GM18870 (cell line): ENCODE data around the gene AFTPH.

Experiments
- ATAC-seq: cut with Tn5 transposase; IDR thresholded peaks from one replicate; pipeline ENCODE4 v1.9.1; 2021; ENCODE audit warnings: moderate library complexity; ENCODE audit not compliant: unreplicated experiment

Gene AFTPH

DNA sequence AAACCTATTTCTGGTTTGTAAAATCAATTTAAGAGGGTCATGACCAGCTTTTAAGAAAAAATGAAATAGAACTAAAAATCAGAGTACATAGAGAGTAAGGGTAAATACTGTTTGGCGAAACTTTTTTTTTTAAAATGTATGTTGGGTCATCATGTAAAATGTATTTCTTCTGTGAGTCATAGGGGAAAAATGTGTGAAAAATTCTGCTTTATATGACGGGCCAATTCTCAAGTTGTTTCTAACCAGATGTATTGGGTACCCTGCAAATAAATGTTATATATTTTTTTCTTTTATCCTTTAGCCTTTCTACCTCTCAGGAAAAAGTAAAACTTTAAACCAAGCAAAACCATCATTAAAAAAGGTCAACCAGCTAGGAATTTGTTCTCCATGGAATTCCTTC lies 13.9 kb downstream of the AFTPH start:
- ATAC-seq: no peak

DNA sequence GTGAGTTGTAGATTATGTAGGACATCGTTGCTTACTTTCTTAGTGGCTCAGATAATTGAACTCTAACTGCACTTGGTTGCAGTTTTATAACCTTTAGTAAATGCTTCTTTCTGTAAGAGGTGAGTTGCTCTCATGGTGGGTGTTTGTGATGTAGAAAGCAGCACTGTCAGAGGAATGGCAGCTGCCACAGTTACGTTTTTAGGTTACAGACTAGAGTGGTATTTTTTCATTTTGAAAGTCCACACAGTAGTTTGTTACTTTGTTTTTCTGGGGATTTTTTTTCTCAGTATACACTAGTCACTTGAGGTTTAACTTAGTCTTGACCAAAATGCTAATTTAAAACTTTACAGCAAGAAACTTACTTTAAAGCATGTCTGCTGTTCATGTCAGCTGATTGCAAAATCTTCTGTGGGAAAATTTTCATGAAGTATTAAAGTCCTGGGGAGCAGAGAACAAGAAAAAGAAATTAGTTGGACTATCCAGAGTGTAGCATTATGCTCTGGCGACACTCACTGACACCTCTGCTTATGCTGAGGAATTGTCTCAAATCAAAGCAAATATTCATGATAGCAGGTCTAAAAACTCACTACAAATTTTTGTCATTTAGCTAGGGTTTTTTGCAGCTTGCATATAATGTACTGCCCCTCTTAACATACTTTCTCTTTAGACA lies 14.8 kb downstream of the AFTPH start:
- peak; percentile 35 for ATAC-seq

DNA sequence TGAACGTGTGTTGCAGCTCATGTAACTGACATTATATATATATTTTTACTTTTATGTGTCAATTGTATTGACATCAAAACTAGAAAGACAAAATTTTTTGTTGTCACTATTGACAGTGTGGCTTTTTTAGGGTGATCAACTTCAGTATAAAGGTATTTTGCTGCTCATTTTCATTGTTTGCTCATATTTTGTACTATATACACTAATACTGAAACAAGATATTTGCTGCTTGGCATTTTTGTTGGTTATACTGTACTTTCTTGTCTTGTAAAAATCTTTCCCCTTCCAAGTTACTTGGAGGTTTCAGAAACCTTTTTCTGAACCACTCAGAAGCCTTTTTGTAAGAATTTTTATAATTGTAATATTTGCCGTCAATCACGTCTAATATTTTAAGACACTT lies 16.5 kb downstream of the AFTPH start:
- no peak for ATAC-seq

DNA sequence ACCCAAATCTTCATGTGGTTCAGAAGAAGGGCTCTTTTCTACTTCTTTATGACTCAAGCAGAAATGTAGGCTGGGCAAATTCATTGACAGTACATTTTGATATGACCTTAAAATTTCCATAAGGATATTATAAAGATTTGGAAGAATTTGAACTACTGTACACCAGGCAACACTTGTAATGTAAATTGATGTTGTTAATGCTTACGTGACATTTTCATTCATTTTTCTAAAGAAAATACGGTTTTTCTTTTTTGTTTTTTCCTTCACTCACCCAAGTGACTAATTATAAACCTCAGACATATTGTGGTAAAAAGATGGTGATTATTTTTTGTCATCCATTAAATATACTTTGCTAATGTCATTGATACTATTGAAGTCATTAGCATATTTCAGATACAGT lies 17.4 kb downstream of the AFTPH start:
- ATAC-seq: no peak

DNA sequence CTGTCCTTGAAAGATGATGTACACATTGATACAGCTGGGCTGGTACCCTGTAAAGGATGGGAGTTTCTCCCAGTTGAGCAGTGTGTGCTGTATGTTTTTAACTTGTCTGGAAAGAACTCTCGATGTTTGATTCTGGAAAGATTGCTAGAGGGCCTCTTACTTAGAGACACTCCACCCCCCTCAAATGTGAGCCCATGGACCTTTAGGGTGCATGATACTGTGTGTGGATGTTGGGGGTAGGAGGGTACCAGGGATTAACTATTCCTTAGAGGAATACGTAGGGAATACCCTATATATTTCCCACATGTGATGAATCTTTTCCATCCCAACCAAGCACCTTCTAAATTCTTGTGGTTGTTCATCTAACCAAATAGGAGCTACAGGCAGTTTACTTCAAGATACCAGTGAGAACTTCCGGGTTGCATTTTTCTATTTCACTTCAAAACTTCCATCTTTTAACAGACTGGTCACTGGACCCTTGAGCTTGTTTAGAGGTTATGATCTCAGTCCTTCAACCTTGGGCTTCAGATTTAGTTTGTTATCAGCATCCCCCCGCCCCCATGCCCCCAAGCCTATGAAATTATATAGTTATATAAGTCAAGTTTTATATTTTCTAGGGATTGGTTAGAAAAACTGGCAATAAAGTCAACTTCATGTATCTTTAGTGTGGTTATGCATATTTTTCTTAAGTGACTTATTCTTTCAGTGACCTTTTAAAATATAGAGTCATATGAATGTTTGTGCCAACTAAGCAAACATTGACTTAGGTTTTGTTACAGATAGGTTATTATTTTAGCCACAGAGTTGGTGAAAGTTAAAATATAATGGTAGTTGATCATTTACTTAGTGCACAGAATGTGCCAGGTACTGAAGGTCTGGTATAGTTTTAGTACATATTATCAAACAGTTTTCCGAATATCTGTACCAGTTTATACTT lies 18.2 kb downstream of the AFTPH start:
- ATAC-seq: no peak

DNA sequence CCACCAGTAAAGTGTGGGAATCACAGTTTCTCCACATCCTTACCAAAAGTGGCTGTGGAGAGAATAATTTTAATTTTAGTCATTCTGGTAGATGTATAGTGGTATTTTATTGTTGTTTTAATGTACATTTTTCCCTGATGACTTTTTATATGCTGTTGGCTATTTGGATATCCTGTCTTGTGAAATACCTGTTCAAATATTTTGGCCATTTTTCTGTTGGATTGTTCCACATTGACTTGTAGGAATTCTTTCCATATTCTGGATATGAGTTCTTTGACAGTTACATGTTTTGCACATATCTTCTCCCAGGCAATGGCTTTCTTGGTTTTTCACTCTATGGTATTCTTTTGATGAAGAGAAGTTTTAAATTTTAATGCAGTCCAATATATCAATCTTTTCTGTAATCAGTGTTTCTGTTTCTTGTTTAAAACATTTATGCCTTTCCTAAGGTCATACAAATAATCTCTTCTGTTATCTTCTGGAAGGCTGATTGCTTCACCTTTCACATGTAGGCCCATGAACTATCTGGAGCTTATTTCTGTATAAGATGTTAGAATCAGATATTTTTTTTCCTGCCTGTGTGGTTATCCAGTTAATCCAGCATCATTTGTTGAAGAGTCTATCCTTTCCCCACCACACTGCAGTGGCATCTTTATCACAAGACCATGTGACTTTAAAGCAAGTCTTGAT lies 19.0 kb downstream of the AFTPH start:
- ATAC-seq: no peak

DNA sequence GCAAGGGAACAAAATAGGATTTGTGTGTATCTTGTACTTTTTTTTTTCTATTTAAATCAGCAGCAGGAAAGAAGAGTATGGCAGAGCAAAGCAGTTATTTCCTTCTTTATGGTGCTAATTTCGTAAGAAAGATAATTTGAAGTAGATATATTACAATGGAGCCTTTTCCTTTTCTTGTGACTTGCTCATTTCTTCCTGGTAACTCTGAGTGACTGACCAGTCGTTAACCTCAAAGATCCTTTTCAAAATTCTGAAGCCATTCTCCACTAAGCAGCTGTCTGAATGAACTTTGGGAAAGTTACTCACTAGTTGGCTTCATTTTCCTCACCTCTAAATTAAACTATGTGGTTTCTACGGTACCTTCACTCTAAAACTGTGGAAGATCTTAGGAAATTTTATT lies 24.6 kb downstream of the AFTPH start:
- no peak for ATAC-seq

DNA sequence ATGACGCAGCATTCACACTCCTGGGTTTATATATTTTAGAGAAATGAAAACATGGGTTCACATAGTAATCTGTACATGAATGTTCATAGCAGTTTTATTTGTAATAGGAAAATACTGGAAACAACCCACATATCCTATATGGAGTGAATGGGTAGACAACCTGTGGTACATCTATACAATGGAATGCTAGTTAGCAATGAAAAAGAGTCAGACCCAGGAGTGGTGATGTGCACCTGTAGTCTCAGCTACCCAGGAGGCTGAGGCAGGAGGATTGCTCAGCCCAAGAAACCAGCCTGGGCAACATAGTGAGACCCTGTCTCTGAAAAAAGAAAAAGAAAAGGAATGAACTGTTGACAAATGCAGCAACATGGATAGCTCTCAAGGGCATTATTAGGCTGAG lies 25.9 kb downstream of the AFTPH start:
- no peak for ATAC-seq

DNA sequence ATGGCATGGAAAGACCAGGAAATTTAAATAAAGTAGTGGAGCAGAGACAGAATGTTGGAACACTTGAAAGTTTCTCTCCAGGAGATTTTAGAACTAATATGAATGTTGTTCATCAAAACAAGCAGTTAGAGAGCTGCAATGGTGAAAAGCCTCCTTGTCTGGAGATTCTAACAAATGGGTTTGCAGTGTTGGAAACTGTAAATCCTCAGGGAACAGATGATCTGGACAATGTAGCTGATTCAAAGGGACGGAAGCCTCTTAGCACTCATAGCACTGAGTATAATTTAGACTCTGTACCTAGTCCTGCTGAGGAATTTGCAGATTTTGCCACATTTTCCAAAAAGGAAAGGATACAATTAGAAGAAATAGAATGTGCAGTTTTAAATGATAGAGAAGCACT lies 27.7 kb downstream of the AFTPH start:
- ATAC-seq: no peak

DNA sequence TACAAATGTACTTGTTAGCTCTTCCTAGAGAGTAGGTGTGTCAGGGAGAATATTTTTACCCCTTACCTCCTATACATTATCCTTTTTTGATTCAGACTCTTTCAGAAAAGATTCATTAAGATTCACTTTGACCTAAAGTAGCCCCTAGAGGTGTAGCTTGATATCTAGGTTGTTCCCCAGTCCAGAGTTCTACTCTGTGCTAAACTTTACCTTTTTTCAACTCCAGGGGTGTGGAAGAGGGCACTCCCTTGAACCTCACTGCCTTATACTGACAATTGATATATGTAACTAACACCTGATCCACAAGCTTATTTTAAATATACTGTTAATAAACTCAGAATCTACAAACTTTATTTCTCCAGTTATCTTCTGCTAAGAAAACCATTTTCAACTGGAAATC lies 30.0 kb downstream of the AFTPH start:
- no peak for ATAC-seq

DNA sequence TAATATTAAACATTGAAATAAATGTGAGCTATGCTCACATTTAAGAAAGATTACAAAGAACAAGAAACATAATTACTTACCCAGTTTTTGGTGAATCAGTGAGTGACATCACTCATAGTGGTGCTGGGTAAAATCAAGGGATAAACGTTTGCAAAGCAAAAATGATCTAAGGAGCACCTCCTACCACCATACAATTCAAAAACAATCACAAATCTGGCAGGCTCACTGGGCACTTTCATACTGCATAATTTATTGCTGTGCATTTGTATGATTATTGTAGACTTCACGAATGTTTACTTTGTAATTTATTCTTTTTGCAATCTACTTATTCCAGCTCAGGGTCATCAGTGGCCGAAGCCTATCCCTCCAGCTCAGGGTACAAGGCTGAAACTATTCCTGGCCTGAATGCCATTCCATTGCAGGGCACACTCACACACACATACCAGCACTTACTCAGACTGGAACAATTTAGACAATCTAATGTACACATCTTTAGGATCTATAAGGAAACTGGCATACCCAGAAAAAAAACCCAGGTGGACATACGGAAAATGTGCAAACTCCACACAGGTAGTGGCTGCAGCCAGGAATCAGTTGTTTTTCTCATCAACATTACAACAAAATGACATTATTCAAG lies 34.4 kb downstream of the AFTPH start:
- ATAC-seq: no peak

DNA sequence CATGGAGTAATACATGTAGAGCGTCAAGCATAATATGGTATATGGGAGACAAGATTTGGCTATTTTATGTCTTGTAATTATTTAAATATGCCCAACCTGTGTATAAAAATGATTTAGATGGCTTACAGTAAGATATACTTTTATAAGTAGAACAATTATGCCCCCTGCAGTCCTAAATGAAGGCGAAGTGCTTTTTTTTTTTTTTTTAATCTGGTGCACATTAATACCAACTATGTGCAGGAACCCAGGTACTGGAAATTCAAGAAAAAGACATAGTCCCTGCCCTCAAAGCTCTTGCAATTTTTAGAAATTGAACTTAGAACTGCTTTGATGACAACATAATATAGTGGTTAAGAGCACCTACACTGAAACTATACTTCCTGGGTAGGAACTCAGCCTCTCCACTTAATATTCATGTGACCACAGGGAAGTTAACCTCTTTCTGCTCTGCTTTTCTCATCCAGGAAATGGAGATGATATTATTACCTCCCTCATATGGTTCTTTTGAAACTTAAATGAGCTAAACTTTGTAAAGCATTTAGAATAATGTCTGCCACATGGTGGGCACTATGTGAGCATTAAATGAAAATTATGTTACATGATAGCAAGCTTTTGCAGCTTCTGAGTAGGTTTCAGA lies 38.1 kb downstream of the AFTPH start:
- ATAC-seq: no peak

DNA sequence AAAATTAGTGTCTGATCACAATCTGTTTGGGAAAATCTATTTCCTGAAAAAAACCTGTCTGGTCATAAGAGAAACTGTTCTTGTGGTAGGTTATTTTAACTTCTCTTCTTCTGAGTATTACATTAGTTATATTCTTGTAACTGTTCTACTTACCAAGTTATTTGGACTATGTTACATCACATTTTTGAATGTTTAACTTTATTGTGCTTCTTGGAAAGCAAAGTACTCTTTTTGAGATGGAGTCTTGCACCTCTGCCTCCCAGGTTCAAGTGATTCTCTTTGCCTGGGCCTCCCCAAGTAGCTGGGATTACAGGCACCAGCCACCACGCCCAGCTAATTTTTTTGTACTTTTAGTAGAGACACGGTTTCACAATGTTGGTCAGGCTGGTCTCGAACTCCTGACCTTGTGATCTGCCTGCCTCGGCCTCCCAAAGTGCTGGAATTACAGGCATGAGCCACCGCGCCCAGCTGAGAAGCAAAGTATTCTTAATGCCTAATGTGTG lies 39.4 kb downstream of the AFTPH start:
- ATAC-seq: no peak

DNA sequence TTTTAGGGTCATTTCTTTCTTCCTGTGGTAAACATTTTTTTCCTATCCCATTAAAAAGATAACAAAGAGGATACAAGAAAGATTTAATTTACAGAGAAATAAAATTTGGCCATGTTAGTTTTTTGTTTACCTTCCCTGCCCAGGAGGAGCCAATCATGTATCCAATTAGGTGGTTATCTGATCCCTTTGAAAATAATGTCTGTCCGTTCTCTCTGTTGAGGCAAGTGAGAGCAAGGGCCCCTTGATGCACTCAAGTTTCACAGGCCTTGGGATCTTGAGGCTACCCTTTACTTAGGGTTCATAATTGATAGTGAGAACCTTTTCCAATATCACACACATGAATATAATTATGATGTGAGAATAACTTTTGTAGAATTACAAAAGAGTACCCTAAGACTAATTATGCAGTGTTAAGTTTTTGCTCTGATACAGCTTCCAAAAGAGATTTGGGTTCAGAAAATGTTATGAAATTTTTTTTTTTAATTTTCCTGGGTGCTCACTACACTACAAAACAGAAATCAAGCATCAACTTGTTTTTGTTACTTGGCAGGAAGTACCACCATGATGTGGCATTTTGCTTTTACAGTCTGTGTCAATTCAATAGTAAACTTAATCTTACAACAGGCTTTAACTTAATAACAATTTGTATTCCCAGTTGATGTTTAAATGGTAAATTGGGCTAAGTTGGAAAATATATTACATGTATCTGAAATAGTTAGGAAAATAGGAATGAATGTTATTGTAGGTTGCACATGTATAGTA lies 42.0 kb downstream of the AFTPH start:
- ATAC-seq: no peak

DNA sequence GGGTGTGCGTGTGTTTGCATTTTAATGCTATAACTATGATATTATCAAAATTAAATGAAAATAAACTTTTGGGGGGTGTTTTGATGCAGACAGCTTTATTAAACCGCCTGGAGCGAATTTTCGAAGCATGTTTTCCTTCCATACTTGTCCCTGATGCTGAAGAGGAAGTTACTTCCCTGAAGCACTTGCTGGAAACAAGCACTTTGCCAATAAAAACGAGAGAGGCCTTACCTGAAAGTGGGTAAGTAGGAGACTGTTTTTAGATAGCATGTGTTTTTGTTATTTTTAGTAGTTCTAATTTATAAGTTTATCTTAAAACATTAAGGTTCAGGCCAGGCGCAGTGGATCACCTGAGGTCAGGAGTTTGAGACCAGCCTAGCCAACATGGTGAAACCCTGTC lies 43.3 kb downstream of the AFTPH start:
- no peak for ATAC-seq

DNA sequence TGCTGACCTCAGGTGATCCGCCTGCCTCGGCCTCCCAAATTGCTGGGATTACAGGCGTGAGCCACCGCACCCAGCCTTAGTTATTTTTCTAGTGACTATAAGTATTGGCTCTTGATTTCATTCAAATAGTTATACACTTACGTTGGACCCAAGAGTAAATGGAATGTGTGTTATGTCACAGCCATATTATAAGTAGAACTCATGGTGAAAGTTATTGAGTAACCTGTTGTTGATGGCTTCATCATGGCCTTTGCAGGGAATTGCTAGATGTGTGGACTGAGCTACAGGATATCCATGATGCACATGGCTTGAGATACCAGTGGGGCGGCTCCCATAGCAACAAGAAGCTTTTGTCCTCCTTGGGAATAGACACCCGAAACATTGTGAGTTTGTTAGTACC lies 44.7 kb downstream of the AFTPH start:
- no peak for ATAC-seq

DNA sequence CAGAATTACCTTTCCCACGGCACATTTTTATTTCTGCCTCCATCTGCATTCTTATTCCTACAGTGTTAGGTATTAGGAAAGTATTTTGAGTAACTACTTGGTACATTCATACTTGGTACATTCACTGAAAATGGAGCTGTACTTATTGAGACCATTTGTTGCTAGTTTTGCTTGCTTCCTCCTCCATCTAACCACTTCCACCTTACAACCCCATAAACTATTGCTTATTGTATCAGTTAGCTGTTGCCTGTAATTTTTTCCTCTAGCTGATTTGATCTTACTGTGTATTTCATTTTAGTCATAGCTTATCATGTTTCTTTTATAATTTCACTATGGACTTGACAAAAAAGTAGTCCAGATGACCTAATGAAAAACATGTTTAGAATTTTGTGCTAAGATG lies 50.7 kb downstream of the AFTPH start:
- no peak for ATAC-seq

DNA sequence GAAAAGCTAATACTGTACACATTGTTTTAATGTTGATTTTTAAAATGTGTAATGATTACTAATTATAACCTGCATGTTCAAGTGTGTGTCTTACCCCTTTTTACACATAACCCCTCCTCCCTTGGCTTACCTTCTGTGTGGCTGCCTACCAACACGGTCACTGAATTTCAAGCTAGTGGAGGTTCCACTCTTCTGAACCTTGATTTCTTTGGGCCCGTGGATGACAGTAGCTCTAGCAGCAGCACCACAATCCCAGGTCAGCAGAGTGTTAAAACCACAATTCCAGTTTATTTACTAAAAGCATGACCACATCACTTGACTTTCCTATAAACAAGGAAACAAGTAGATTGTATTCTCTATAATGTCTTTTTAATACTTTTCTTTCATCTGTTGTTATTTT lies 56.9 kb downstream of the AFTPH start:
- no peak for ATAC-seq

DNA sequence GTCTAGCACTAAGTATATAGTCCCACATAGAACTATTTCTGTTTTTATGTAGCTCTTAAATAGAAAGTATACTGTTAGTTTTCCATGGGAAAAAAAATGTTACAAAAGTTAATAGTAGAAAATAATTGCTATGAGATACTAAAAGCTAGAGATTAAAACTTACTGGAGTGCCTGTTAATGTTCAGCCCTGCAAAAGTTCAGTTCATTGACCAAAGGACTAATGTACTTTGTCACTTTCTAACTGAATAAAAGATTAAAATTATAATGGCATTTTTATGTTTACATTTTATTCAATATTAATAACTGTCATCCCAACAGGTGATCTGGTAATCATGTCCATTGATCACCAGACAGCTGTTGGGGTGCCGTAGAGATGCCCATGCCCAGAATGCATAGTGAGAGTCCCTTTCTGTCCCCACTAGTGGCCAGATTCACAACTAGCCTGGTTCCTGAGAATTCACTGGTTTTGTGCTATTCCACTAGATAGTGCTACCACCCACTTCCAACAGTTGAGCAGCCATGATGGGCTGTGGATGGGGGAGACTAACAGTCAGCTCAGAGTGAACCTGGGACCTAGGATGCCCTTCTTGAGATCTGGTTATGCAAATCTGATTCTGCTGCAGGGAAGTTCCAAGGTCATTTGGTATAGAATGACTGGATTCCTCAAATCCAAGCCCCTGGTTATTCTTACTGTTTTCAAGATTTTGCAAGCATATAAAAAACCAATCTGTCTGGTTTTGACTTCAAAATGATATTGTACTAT lies 57.8 kb downstream of the AFTPH start:
- peak; percentile 29 for ATAC-seq
